Fibroblast of skin of back (primary cell): Measurements from ENCODE around the gene EPS8L1.
A peak's percentile ranks its signal among the peaks of the same experiment; 100 is the strongest.
"Not testable (repeated sequence)": the region's sequence is repeated elsewhere in the genome, so short reads cannot be mapped to it uniquely, and the experiment has no call there.

Source experiments
- DNase-seq: peaks from one replicate; pipeline ENCODE4 v3.0.0-alpha.2; 2013

EPS8L1 gene

GRCh38 chr19:55095260-55096060, 19.8 kb downstream of the EPS8L1 start:
- DNase-seq = no peak

- no peak for DNase-seq
Observed at GRCh38 chr19:55096061-55096701, 20.5 kb downstream of the EPS8L1 start.

- DNase-seq = no peak
Observed at GRCh38 chr19:55097864-55098715, 22.4 kb downstream of the EPS8L1 start.

- DNase-seq = no peak
Observed at GRCh38 chr19:55098716-55099556, 23.3 kb downstream of the EPS8L1 start.

DNA sequence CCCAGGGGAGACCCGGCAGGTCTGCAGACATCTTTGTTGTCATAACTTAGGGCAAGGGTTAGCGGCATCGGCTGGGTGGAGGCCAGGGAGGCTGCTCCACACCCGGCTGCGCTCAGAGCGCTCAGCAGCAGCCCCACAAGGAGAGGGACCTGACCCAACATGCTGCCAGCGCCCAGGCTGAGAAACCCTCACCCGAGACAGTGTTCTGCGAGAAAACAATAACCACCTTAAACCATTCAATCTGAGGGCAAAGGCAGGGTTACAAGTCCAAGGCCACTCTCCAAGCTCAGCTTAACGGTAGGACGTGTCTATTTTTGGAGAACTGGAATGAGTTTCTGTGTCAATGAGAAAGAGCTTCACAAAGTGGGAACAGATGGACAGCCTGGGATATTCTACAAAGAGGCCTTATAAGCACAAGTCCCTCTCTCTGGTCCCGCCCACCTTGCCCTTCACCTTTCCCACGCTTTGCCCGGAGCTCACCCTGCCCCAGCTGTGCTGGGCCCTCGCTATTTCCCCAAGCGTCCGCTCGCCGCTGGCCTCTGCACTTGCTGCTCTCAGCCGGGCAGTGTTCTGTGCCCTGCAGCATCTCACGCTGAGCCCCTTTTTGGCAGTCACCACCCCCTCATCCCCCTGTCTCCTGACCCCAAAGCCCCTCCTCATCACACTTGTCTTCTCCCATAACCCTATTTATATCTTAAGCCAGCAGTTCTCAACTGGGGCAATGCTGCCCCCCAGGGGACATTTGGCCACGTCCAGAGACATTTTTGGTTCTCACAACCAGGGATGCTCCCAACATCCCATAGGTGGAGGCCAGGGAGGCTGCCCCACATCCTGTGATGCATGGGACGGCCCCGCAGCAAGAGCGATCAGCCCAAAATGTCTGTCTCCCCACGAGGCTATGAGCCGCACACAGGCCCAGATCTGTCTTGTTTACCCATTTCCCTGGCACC, 24.2 kb downstream of the EPS8L1 start:
- DNase-seq = no peak

- DNase-seq = no peak
Observed at GRCh38 chr19:55101261-55101660, 25.6 kb downstream of the EPS8L1 start.

DNA sequence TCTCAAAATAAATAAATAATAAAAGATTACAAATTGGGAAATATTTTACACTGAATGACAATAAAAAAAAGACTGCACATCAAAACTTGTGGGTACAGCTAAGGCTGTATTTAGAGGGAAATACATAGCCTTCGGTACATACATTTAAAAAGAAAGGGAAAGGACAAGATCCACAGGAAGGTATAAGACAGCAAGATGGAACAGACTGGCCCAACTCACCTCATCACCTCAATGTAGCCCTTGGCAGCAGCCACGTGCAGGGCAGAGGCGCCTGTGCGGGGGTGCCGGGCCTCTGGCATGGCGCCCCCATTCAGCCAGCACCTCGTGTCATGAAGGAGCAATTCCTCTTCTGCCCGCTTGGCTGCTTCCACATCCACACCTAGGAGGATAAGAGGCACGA, 27.5 kb downstream of the EPS8L1 start:
- DNase-seq = no peak

- no peak for DNase-seq
Observed at GRCh38 chr19:55105237-55105636, 29.6 kb downstream of the EPS8L1 start.

- DNase-seq = no peak
Observed at GRCh38 chr19:55106591-55106990, 30.9 kb downstream of the EPS8L1 start.

DNA sequence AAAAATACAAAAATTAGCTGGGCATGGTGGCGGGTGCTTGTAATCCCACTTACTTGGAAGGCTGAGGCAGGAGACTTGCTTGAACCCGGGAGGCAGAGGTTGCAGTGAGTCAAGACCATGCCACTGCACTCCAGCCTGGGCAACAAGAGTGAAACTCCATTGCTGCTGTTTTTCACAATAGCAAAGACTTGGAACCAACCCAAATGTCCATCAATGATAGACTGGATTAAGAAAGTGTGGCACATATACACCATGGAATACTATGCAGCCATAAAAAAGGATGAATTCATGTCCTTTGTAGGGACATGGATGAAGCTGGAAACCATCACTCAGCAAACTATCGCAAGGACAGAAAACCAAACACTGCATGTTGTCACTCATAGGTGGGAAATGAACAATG, 31.6 kb downstream of the EPS8L1 start:
- DNase-seq = not testable (repeated sequence)

GRCh38 chr19:55109527-55110291, 34.0 kb downstream of the EPS8L1 start:
- no peak for DNase-seq

DNA sequence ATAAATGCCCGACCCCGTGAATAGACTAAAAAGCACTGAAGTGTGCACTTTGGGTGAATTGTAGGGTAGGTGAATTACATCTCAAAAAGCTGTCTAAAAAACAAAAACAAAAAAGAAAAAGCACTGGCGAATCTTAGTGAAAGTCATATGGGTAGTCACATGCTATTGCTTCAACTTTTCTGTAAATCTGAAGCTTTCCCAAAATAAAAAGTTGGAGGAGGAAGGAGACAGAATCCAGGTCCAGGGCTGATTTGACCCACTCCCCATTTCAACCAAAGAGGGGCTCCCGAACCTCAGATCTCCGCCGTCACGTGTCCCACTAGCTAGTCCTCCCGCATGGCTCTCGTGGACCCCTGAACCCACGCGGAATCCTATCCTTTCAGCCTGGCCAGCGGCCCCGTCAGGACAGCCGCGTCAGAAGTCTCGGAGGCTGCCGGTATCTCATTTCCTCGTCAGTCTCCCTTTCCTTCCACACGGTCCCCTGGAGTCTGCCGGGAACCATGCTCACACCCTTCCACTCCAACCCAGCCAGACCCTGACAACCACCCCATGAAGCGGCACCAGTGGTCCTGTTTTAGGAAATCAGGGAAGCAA, 35.7 kb downstream of the EPS8L1 start:
- DNase-seq = no peak

DNA sequence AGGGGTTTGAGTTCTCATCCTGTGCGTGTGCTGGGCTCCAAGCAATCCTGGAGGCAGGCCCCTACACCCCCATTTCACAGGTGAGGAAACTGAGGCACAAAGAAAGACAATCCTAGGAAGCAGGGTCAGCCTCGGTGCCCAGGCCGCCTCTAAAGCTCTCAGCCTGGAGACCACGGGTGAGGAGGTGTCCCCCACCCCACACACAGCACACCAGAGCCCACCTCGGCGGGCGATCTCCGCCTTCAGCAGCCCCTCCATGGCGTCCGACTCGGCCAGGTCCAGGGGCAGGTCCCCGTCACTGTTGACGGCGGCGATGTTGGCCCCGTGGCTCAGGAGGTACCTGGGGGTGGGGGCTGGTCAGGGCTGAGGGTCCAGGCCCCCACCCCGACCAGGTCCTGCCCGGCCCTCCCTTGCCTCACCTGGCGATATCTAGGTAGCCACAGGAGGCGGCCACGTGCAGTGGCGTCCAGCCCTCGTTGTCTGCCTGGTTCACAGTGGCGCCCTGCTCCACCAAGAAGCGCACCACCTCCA, 36.6 kb downstream of the EPS8L1 start:
- DNase-seq = no peak

DNA sequence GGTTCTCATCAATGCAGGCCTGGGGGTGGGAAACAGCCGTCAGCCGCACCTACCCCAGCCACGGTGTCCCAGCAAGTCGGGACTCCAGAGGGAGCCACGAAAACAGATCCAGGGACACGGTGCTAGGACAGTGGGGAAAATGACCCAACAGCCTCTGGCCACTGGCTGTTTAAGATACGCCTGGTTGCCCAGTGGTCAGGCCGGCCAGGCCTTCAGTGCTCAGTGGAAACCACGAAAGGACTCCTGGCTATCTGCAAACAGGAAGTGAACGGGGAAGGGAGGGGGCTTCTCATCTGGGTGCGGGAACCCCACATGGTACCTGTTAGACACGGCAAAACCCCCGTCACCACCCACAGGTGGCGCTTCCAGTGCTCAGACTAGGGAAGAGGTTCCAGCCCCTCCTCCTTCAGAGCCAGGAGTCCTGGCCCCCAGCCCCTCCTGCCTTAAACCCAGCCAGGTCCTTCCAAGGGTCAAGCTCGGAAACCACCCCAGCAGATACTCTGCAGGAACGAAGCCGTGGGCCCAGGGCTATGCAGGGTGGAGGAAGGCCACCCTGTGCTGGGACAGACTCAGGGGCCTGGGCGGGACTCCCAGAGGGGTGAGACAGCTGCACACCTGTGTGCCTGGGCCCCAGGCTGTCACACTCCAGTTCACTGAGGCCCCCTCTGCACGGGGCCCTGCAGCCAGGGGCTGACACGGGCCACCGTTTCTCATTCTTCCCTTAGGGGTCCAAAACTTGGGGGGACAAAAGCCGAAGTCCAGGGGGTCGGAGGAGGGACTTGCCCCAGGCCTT, 37.3 kb downstream of the EPS8L1 start:
- no peak for DNase-seq

- peak; percentile 84 for DNase-seq
Observed at GRCh38 chr19:55113570-55114039, 37.9 kb downstream of the EPS8L1 start.

GRCh38 chr19:55114566-55115145, 39.0 kb downstream of the EPS8L1 start:
- no peak for DNase-seq

DNA sequence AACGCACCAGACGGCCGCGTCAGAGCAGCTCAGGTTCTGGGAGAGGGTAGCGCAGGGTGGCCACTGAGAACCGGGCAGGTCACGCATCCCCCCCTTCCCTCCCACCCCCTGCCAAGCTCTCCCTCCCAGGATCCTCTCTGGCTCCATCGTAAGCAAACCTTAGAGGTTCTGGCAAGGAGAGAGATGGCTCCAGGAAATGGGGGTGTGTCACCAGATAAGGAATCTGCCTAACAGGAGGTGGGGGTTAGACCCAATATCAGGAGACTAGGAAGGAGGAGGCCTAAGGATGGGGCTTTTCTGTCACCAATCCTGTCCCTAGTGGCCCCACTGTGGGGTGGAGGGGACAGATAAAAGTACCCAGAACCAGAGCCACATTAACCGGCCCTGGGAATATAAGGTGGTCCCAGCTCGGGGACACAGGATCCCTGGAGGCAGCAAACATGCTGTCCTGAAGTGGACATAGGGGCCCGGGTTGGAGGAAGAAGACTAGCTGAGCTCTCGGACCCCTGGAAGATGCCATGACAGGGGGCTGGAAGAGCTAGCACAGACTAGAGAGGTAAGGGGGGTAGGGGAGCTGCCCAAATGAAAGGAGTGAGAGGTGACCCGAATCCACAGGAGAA, 39.9 kb downstream of the EPS8L1 start:
- peak; percentile 20 for DNase-seq
